ENCODE measurements around the gene ELN. TPM values are rescaled to one million over a fixed set of nuclear protein-coding genes. Genes with fewer than 3 reads are reported as not detected.

ELN gene
- total RNA-seq, 1 experiment from 2014 or later: 0.26 TPM

DNA sequence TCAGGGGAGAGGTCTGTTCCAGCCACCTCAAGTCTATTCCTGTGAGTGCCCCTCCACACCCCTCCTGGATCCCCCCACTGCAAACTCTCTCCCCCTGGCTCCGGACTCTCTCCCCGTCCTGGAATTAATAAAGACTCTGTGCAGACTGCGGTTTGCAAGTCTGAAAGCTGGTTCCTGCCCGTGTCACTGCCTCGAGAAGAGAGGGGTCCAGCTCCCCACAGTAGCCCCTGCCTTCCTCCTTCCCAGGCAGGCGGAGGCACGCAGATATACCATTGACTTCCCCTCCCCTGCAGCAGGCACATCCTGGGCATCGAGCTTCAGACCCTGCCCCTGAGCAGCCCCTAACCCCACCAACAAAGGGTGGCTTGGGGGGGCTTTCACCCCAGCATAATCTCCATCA, 2.2 kb upstream of the ELN start:
- no peaks in the 10 kb centered on the region for H3K9me3 ChIP-seq (ENCODE audit: control insufficient read depth, insufficient read depth, low read depth, low read length)
- CTCF ChIA-PET: interaction anchor here (0.5 to 1.6 kb wide), 7 partner anchors 11 to 167 kb away, joined by 3 to 5 read pairs (median 4); no protein-coding TSS in a partner anchor
- no peaks in the 10 kb centered on the region for H3K27me3 ChIP-seq (ENCODE audit: control insufficient read depth, insufficient read depth, low read length)
- intact Hi-C loops (cut with micrococcal nuclease; ENCODE audit: unreplicated experiment): loop anchor here (10.0 kb wide), 1 partner anchor 131 kb away; no protein-coding TSS in a partner anchor
- no peak for ATAC-seq
- no peaks in the 10 kb centered on the region for H3K36me3 ChIP-seq (ENCODE audit: control insufficient read depth, insufficient read depth, low read length)
- H3K4me1 ChIP-seq (ENCODE audit: control insufficient read depth, insufficient read depth, low read length): peaks cover 22% of the 10 kb centered on the region
- TF ChIP-seq POLR2AphosphoS5 (IDR thresholded peaks at IDR 0.05; ENCODE audit: low read depth, low read length): no peak
- TF ChIP-seq, protein P1, sequence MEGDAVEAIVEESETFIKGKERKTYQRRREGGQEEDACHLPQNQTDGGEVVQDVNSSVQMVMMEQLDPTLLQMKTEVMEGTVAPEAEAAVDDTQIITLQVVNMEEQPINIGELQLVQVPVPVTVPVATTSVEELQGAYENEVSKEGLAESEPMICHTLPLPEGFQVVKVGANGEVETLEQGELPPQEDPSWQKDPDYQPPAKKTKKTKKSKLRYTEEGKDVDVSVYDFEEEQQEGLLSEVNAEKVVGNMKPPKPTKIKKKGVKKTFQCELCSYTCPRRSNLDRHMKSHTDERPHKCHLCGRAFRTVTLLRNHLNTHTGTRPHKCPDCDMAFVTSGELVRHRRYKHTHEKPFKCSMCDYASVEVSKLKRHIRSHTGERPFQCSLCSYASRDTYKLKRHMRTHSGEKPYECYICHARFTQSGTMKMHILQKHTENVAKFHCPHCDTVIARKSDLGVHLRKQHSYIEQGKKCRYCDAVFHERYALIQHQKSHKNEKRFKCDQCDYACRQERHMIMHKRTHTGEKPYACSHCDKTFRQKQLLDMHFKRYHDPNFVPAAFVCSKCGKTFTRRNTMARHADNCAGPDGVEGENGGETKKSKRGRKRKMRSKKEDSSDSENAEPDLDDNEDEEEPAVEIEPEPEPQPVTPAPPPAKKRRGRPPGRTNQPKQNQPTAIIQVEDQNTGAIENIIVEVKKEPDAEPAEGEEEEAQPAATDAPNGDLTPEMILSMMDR (IDR thresholded peaks at IDR 0.05): no peak
- TF ChIP-seq, protein P2, sequence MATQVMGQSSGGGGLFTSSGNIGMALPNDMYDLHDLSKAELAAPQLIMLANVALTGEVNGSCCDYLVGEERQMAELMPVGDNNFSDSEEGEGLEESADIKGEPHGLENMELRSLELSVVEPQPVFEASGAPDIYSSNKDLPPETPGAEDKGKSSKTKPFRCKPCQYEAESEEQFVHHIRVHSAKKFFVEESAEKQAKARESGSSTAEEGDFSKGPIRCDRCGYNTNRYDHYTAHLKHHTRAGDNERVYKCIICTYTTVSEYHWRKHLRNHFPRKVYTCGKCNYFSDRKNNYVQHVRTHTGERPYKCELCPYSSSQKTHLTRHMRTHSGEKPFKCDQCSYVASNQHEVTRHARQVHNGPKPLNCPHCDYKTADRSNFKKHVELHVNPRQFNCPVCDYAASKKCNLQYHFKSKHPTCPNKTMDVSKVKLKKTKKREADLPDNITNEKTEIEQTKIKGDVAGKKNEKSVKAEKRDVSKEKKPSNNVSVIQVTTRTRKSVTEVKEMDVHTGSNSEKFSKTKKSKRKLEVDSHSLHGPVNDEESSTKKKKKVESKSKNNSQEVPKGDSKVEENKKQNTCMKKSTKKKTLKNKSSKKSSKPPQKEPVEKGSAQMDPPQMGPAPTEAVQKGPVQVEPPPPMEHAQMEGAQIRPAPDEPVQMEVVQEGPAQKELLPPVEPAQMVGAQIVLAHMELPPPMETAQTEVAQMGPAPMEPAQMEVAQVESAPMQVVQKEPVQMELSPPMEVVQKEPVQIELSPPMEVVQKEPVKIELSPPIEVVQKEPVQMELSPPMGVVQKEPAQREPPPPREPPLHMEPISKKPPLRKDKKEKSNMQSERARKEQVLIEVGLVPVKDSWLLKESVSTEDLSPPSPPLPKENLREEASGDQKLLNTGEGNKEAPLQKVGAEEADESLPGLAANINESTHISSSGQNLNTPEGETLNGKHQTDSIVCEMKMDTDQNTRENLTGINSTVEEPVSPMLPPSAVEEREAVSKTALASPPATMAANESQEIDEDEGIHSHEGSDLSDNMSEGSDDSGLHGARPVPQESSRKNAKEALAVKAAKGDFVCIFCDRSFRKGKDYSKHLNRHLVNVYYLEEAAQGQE (IDR thresholded peaks at IDR 0.05; ENCODE audit: insufficient read depth in 1 of 2, low read depth in 2 of 2, low read length in 1 of 2): no peak
- TF ChIP-seq SIN3A (IDR thresholded peaks at IDR 0.05; ENCODE audit: borderline replicate concordance, insufficient read depth, low read depth, low read length): no peak
- TF ChIP-seq TCF7L2 (IDR thresholded peaks at IDR 0.05; ENCODE audit: low read depth, low read length): no peak
- DNase-seq (ENCODE audit: low read depth, low spot score): no peak
- no peak overlapping the region for H3K27ac ChIP-seq (ENCODE audit: low read length)
- in situ Hi-C loops (cut with HindIII; ENCODE audit: low pct_unique_long_range_greater_than_20kb, low sequenced_read_pairs): no loop called here
- no TSS peak for BruUV-seq (replicated peaks)
- POLR2A ChIA-PET: interaction anchor here (0.6 kb wide), 1 partner anchor 40 kb away, joined by 5 read pairs; no protein-coding TSS in a partner anchor
- H3K4me3 ChIP-seq (ENCODE audit: low read depth in 2 of 2, low read length in 2 of 2): no peak overlapping the region

DNA sequence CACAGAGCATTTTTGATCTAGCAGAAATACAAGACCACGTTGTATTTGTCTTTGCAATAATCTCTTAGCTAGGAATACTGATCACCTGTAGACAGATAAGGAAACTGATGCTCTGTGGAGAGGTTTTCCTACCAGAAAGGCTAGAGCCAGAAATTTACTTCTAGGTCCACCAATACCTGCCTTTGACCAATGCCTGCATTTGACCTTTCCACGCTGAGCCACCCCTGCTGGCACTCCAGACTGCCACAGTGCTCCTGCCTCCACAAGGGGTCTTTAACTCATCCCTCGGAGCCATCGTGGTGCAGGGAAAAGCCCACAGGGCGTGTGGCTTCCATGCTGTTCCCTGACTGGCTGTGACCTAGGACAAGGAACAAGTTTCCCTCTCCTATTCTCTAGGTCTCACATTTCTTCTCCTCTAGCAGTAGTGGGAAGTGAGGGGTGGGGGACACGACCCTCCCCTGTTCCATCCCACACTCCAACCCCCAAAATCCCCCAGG, 1.5 kb upstream of the ELN start:
- H3K4me3 ChIP-seq (ENCODE audit: low read depth in 2 of 2, low read length in 2 of 2): no peak overlapping the region
- no TSS peak for BruUV-seq (replicated peaks)
- no peak overlapping the region for H3K27ac ChIP-seq (ENCODE audit: low read length)
- ATAC-seq: peak; percentile 44
- POLR2A ChIA-PET: interaction anchor here (0.6 kb wide), 1 partner anchor 41 kb away, joined by 5 read pairs; no protein-coding TSS in a partner anchor
- intact Hi-C loops (cut with micrococcal nuclease; ENCODE audit: unreplicated experiment) (loop anchor here (10.0 kb wide), 1 partner anchor 132 kb away; no protein-coding TSS in a partner anchor), in situ Hi-C loops (cut with HindIII; ENCODE audit: low pct_unique_long_range_greater_than_20kb, low sequenced_read_pairs) (no loop called here)
- no peak for DNase-seq (ENCODE audit: low read depth, low spot score)
- H3K4me1 ChIP-seq (ENCODE audit: control insufficient read depth, insufficient read depth, low read length): peaks cover 22% of the 10 kb centered on the region
- no peaks in the 10 kb centered on the region for H3K9me3 ChIP-seq (ENCODE audit: control insufficient read depth, insufficient read depth, low read depth, low read length)
- TF ChIP-seq, protein P1 (IDR thresholded peaks at IDR 0.05): no peak
- TF ChIP-seq POLR2AphosphoS5 (IDR thresholded peaks at IDR 0.05; ENCODE audit: low read depth, low read length) (no peak), TCF7L2 (IDR thresholded peaks at IDR 0.05; ENCODE audit: low read depth, low read length) (no peak), SIN3A (IDR thresholded peaks at IDR 0.05; ENCODE audit: borderline replicate concordance, insufficient read depth, low read depth, low read length) (no peak)
- TF ChIP-seq, protein P2 (IDR thresholded peaks at IDR 0.05; ENCODE audit: insufficient read depth in 1 of 2, low read depth in 2 of 2, low read length in 1 of 2): no peak
- CTCF ChIA-PET: interaction anchor here (0.7 to 1.6 kb wide), 7 partner anchors 9 to 156 kb away, joined by 3 to 8 read pairs (median 3); no protein-coding TSS in a partner anchor
- no peaks in the 10 kb centered on the region for H3K36me3 ChIP-seq (ENCODE audit: control insufficient read depth, insufficient read depth, low read length)
- no peaks in the 10 kb centered on the region for H3K27me3 ChIP-seq (ENCODE audit: control insufficient read depth, insufficient read depth, low read length)
